ENCODE measurements around the gene GOLT1B. TPM values are rescaled to one million over a fixed set of nuclear protein-coding genes. Genes with fewer than 3 reads are reported as not detected.

GOLT1B gene
- total RNA-seq, 1 experiment from 2014 or later, result 58.6 TPM

DNA sequence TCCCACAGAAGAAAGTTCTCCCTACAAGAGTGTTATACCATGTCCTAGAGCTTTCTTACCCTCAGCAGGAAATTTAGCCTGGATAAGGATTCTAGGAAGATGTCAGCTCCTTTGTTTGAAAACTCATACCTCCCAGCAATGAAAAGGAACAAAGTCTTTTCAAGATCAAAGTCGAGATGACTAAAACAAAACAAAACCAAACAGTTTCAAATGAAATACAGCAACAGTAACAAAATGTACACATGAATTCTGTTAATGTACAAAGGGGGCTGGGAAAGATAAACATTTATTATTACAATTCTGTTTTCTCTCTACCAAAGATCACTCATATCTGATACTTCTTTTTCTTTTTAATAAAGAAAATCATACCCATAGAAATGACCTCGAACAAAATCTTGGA, 61.3 kb downstream of the GOLT1B start:
- Mint-ChIP-seq H3K4me1 (ENCODE audit: insufficient read depth, unreplicated experiment) (peaks cover 15% of the 10 kb centered on the region), H3K27ac (ENCODE audit: low read depth, unreplicated experiment) (peak overlapping the region; percentile 59), H3K4me3 (ENCODE audit: unreplicated experiment) (no peak overlapping the region), H3K27me3 (ENCODE audit: insufficient read depth, unreplicated experiment) (no peaks in the 10 kb centered on the region), H3K9me3 (ENCODE audit: unreplicated experiment) (no peaks in the 10 kb centered on the region), H3K36me3 (ENCODE audit: insufficient read depth, unreplicated experiment) (no peaks in the 10 kb centered on the region)
- TF ChIP-seq, protein P1, sequence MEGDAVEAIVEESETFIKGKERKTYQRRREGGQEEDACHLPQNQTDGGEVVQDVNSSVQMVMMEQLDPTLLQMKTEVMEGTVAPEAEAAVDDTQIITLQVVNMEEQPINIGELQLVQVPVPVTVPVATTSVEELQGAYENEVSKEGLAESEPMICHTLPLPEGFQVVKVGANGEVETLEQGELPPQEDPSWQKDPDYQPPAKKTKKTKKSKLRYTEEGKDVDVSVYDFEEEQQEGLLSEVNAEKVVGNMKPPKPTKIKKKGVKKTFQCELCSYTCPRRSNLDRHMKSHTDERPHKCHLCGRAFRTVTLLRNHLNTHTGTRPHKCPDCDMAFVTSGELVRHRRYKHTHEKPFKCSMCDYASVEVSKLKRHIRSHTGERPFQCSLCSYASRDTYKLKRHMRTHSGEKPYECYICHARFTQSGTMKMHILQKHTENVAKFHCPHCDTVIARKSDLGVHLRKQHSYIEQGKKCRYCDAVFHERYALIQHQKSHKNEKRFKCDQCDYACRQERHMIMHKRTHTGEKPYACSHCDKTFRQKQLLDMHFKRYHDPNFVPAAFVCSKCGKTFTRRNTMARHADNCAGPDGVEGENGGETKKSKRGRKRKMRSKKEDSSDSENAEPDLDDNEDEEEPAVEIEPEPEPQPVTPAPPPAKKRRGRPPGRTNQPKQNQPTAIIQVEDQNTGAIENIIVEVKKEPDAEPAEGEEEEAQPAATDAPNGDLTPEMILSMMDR (IDR thresholded peaks at IDR 0.05; ENCODE audit: unreplicated experiment), result no peak
- ChIA-PET CTCF (interaction anchor here (0.7 to 1.2 kb wide), 2 partner anchors 18 to 117 kb away, joined by 3 to 4 read pairs; no protein-coding TSS in a partner anchor), POLR2A (no interaction called here)
- no TSS peak for BruUV-seq (replicated peaks)
- DNase-seq (ENCODE audit: unreplicated experiment), result no peak
- intact Hi-C loops (cut with micrococcal nuclease), result no loop called here

DNA sequence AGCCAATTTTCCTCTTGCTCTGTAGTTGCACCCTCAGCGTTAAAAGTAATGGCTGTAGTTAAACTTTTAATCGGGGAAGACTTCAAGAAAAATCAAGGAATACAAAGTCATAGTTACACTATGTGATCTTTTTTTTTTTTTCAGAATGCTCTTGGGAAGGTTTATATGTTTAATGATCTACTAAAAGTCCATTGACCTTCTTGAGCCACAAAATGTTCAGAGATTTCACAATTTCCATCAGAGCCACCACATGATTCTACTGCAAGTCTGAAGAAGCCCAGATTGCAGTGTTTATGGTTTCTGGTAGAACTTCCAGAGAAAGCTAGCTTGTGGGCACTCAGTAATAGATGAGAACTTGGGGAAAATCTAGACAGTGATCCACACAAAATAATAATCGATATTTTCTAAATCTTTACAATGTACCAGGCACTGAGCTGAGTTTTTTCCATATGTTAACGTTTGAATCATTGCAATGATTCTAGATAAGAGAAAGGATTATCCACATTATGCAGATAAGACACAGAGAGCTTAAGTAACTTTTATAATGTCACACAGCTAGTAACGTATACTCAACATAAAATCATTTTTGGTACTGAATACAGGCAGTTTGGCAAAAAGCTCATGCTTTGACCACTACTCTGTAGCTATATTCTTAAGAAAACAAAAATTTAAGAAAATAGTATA, 64.8 kb downstream of the GOLT1B start:
- CTCF ChIA-PET, result interaction anchor here (0.7 kb wide), 1 partner anchor 318 kb away, joined by 3 read pairs; no protein-coding TSS in a partner anchor
- intact Hi-C loops (cut with micrococcal nuclease), result no loop called here

DNA sequence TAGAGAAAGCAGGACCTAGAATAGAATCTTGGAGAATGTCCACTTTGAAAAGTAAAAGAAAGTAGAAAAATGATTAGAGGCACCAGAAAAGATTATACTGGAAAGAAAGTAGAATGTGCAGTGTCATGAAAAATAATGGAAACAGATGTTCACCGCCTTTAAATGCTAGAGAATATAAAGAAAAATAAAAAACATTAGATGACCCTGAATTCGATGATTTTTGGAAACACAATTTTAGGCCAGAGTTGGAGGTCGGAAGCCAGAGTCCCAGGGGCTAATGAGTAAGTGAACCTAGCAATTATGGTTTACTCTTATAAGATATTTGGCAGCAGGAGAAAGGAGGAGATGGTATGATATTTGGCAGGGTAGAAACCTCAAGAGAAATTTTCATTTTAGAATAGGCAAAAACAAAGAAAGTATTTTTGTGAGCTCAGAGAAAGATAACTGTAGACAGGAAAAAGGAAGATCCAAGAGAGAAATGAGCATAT, 65.4 kb downstream of the GOLT1B start:
- TF ChIP-seq, protein P1 (IDR thresholded peaks at IDR 0.05; ENCODE audit: unreplicated experiment), result no peak
- no peak overlapping the region for H3K4me3 Mint-ChIP-seq (ENCODE audit: unreplicated experiment)
- intact Hi-C loops (cut with micrococcal nuclease), result no loop called here
- no peaks in the 10 kb centered on the region for H3K36me3 Mint-ChIP-seq (ENCODE audit: insufficient read depth, unreplicated experiment)
- H3K4me1 Mint-ChIP-seq (ENCODE audit: insufficient read depth, unreplicated experiment), result peaks cover 5% of the 10 kb centered on the region
- no peak for DNase-seq (ENCODE audit: unreplicated experiment)
- ChIA-PET POLR2A (no interaction called here), CTCF (no interaction called here)
- H3K27ac Mint-ChIP-seq (ENCODE audit: low read depth, unreplicated experiment), result no peak overlapping the region
- H3K27me3 Mint-ChIP-seq (ENCODE audit: insufficient read depth, unreplicated experiment), result no peaks in the 10 kb centered on the region
- no peaks in the 10 kb centered on the region for H3K9me3 Mint-ChIP-seq (ENCODE audit: unreplicated experiment)
- BruUV-seq (replicated peaks), result no TSS peak

More for the DNA sequence above, 64.8 kb downstream of the GOLT1B start:
- Mint-ChIP-seq H3K4me1 (ENCODE audit: insufficient read depth, unreplicated experiment) (peaks cover 6% of the 10 kb centered on the region), H3K36me3 (ENCODE audit: insufficient read depth, unreplicated experiment) (no peaks in the 10 kb centered on the region), H3K27ac (ENCODE audit: low read depth, unreplicated experiment) (no peak overlapping the region), H3K9me3 (ENCODE audit: unreplicated experiment) (no peaks in the 10 kb centered on the region), H3K27me3 (ENCODE audit: insufficient read depth, unreplicated experiment) (no peaks in the 10 kb centered on the region), H3K4me3 (ENCODE audit: unreplicated experiment) (no peak overlapping the region)
- no peak for DNase-seq (ENCODE audit: unreplicated experiment)
- TF ChIP-seq, protein P1 (IDR thresholded peaks at IDR 0.05; ENCODE audit: unreplicated experiment), result no peak
- no TSS peak for BruUV-seq (replicated peaks)
- POLR2A ChIA-PET, result interaction anchor here (1.4 kb wide), 1 partner anchor 91 kb away, joined by 5 read pairs; the partner anchor contains the start of gene LDHB

Other genes with a start within 250 kb of the GOLT1B start
- gene SLCO1A2, start 166.9 kb upstream of the GOLT1B start, total RNA-seq (2022), result not detected in 2 replicates
- not detected in 2 replicates for gene IAPP, start 128.9 kb upstream of the GOLT1B start, total RNA-seq (2022)
- 35.5 and 35.9 TPM in 2 replicates for gene PYROXD1, start 64.1 kb upstream of the GOLT1B start, total RNA-seq (2022)
- gene RECQL, start 154 bp upstream of the GOLT1B start, total RNA-seq (2022), result 44.9 and 49.5 TPM in 2 replicates
- gene SPX, start 24.5 kb downstream of the GOLT1B start, total RNA-seq (2022), result 154 and 203 TPM in 2 replicates
- 0.29 and 0.47 TPM in 2 replicates for gene GYS2, start 103.1 kb downstream of the GOLT1B start, total RNA-seq (2022)
- 715 and 788 TPM in 2 replicates for gene LDHB, start 156.1 kb downstream of the GOLT1B start, total RNA-seq (2022)